ENCODE data around the gene HNMT. TPM values are rescaled to one million over a fixed set of nuclear protein-coding genes. Genes with fewer than 3 reads are reported as not detected.

Gene HNMT
- total RNA-seq, 4 donors from 2014 or later: 7.6 to 21.5 (median 8.8) TPM

GRCh38 chr2:137961602-137962001, 2.7 kb upstream of the HNMT start:
- H3K4me3 ChIP-seq: no peak overlapping the region
- H3K9me3 ChIP-seq: no peaks in the 10 kb centered on the region
- intact Hi-C loops (cut with DNase I; ENCODE audit: low total_unique reads): loop anchor here (10.0 kb wide), 1 partner anchor 543 kb away; the partner anchor contains the start of gene SPOPL
- no peaks in the 10 kb centered on the region for H3K27me3 ChIP-seq
- in situ Hi-C loops (cut with MboI; ENCODE audit: low sequenced_read_pairs in 4 of 4): no loop called here
- TF ChIP-seq POLR2A (IDR thresholded peaks at IDR 0.05): no peak
- TF ChIP-seq CTCF (IDR thresholded peaks at IDR 0.05 in 4 of 5, conservative IDR thresholded peaks at IDR 0.05 in 1 of 5): no peak
- no peak for DNase-seq
- peaks cover 0 to 6% of the 10 kb centered on the region in 2 donors for H3K4me1 ChIP-seq
- no peak overlapping the region for H3K27ac ChIP-seq
- ATAC-seq: no peak
- no peaks in the 10 kb centered on the region for H3K36me3 ChIP-seq

- Histone ChIP-seq H3K9me3 (no peaks in the 10 kb centered on the region), H3K4me3 (peak overlapping the region; percentile 40 to 54 (median 46)), H3K27ac (peak overlapping the region; percentile 52 to 74 (median 58)), H3K27me3 (no peaks in the 10 kb centered on the region), H3K36me3 (no peaks in the 10 kb centered on the region), H3K4me1 (peaks cover 0 to 6% of the 10 kb centered on the region in 2 donors)
- no peak for TF ChIP-seq POLR2A (IDR thresholded peaks at IDR 0.05)
- TF ChIP-seq CTCF (IDR thresholded peaks at IDR 0.05 in 4 of 5, conservative IDR thresholded peaks at IDR 0.05 in 1 of 5): no peak
- intact Hi-C loops (cut with DNase I; ENCODE audit: low total_unique reads) (loop anchor here (10.0 kb wide), 1 partner anchor 541 kb away; the partner anchor contains the start of gene SPOPL), in situ Hi-C loops (cut with MboI; ENCODE audit: low sequenced_read_pairs in 4 of 4) (no loop called here)
- DNase-seq (no peak), ATAC-seq (no peak)
Observed at GRCh38 chr2:137963535-137964065, 673 bp upstream of the HNMT start.

- intact Hi-C loops (cut with DNase I; ENCODE audit: low total_unique reads) (loop anchor here (10.0 kb wide), 1 partner anchor 540 kb away; the partner anchor contains the start of gene SPOPL), in situ Hi-C loops (cut with MboI; ENCODE audit: low sequenced_read_pairs in 4 of 4) (no loop called here)
- Histone ChIP-seq H3K36me3 (no peaks in the 10 kb centered on the region), H3K27me3 (no peaks in the 10 kb centered on the region), H3K4me3 (peak overlapping the region; percentile 40 to 54 (median 46)), H3K9me3 (no peaks in the 10 kb centered on the region), H3K27ac (peak overlapping the region; percentile 52 to 74 (median 58)), H3K4me1 (peaks cover 6 to 8% of the 10 kb centered on the region in 2 donors)
- DNase-seq: no peak
- no peak for ATAC-seq
- no peak for TF ChIP-seq POLR2A (IDR thresholded peaks at IDR 0.05)
Observed at GRCh38 chr2:137964859-137965459, 686 bp downstream of the HNMT start.

DNA sequence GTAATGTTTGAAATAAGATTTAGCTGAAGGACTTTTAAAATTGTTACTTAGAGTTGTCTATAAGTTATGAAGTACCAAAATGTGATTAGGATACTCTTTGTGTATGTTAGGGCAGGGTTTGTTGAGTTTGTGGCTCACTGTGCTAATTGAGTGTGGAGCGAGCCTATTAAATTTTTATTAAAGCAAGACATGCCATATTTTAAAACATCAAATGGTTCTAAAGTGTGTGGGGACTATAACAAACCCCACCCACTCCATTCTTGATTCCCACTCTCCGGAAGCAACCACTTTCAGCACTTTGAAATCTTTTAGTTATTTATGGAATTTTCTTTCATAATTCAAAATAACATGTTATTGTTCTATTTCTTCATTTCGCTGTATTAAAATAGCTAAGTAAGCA, 1.8 kb downstream of the HNMT start:
- H3K4me1 ChIP-seq: peaks cover 6 to 8% of the 10 kb centered on the region in 2 donors
- no peaks in the 10 kb centered on the region for H3K9me3 ChIP-seq
- DNase-seq (no peak), ATAC-seq (no peak)
- no peaks in the 10 kb centered on the region for H3K27me3 ChIP-seq
- H3K4me3 ChIP-seq: peak overlapping the region in 3 of 4 donors; percentile 40 to 54 (median 46)
- intact Hi-C loops (cut with DNase I; ENCODE audit: low total_unique reads) (loop anchor here (10.0 kb wide), 1 partner anchor 539 kb away; the partner anchor contains the start of gene SPOPL), in situ Hi-C loops (cut with MboI; ENCODE audit: low sequenced_read_pairs in 4 of 4) (no loop called here)
- no peaks in the 10 kb centered on the region for H3K36me3 ChIP-seq
- no peak for TF ChIP-seq POLR2A (IDR thresholded peaks at IDR 0.05)
- TF ChIP-seq CTCF (IDR thresholded peaks at IDR 0.05 in 4 of 5, conservative IDR thresholded peaks at IDR 0.05 in 1 of 5): no peak
- H3K27ac ChIP-seq: peak overlapping the region in 3 of 4 donors; percentile 8 to 74 (median 17)

- ATAC-seq (no peak), DNase-seq (no peak)
- TF ChIP-seq POLR2A (IDR thresholded peaks at IDR 0.05): no peak
- H3K9me3 ChIP-seq: no peaks in the 10 kb centered on the region
- H3K27ac ChIP-seq: no peak overlapping the region
- intact Hi-C loops (cut with DNase I; ENCODE audit: low total_unique reads) (loop anchor here (10.0 kb wide), 1 partner anchor 538 kb away; the partner anchor contains the start of gene SPOPL), in situ Hi-C loops (cut with MboI; ENCODE audit: low sequenced_read_pairs in 4 of 4) (no loop called here)
- peaks cover 6 to 8% of the 10 kb centered on the region in 2 donors for H3K4me1 ChIP-seq
- H3K27me3 ChIP-seq: no peaks in the 10 kb centered on the region
- no peak overlapping the region for H3K4me3 ChIP-seq
- H3K36me3 ChIP-seq: no peaks in the 10 kb centered on the region
Observed at GRCh38 chr2:137967042-137967441, 2.8 kb downstream of the HNMT start.

All from gastrocnemius medialis (tissue), 4 donors.